Measurements from ENCODE around the gene IFRD2. TPM values are rescaled to one million over a fixed set of nuclear protein-coding genes. Genes with fewer than 3 reads are reported as not detected.
A peak's percentile ranks its signal among the peaks of the same experiment; 100 is the strongest.

The IFRD2 gene
- total RNA-seq, 1 experiment from 2014 or later, result 111 TPM

DNA sequence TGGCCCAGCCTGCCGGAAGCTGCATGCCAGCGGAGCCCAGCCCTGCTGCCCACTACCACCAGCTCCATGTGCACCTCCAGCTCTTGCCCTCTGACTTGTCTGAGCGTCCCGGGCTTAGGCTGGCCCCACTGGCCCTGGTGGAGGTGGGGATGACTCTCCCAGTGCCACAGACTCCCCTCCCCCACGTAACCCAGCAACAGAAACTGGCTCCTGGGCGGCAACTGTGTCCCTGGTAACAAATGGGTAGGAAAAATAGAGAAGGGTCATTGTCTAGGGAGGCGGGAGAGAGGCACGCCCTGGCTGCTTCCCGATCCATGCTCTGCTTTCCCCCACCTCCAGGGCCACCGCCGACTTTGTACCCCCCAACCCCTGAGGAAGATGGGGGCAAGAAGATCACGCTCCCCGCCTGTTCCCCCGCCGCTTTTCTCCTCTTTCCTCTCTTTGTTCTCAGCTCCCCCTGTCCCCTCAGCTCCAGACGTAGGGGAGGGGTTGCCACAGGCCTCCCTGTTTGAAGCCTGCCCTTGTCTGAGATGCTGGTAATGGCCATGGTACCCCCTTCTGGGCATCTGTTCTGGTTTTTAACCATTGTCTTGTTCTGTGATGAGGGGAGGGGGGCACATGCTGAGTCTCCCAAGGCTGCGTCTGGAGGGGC lies 34.1 kb downstream of the IFRD2 start:
- Histone ChIP-seq H3K4me3 (ENCODE audit: low read depth in 2 of 2, low read length in 2 of 2) (no peak overlapping the region), H3K27ac (ENCODE audit: low read length) (no peak overlapping the region), H3K9me3 (ENCODE audit: control insufficient read depth, insufficient read depth, low read depth, low read length) (no peaks in the 10 kb centered on the region), H3K27me3 (ENCODE audit: control insufficient read depth, insufficient read depth, low read length) (no peaks in the 10 kb centered on the region), H3K4me1 (ENCODE audit: control insufficient read depth, insufficient read depth, low read length) (peaks cover 9% of the 10 kb centered on the region), H3K36me3 (ENCODE audit: control insufficient read depth, insufficient read depth, low read length) (no peaks in the 10 kb centered on the region)
- in situ Hi-C loops (cut with HindIII; ENCODE audit: low pct_unique_long_range_greater_than_20kb, low sequenced_read_pairs) (no loop called here), intact Hi-C loops (cut with micrococcal nuclease; ENCODE audit: unreplicated experiment) (no loop called here)
- ChIA-PET CTCF (no interaction called here), POLR2A (no interaction called here)
- BruUV-seq (replicated peaks), result no TSS peak
- no peak for TF ChIP-seq SIN3A (IDR thresholded peaks at IDR 0.05; ENCODE audit: borderline replicate concordance, insufficient read depth, low read depth, low read length)
- TF ChIP-seq TCF7L2 (IDR thresholded peaks at IDR 0.05; ENCODE audit: low read depth, low read length), result no peak
- TF ChIP-seq, protein P1, sequence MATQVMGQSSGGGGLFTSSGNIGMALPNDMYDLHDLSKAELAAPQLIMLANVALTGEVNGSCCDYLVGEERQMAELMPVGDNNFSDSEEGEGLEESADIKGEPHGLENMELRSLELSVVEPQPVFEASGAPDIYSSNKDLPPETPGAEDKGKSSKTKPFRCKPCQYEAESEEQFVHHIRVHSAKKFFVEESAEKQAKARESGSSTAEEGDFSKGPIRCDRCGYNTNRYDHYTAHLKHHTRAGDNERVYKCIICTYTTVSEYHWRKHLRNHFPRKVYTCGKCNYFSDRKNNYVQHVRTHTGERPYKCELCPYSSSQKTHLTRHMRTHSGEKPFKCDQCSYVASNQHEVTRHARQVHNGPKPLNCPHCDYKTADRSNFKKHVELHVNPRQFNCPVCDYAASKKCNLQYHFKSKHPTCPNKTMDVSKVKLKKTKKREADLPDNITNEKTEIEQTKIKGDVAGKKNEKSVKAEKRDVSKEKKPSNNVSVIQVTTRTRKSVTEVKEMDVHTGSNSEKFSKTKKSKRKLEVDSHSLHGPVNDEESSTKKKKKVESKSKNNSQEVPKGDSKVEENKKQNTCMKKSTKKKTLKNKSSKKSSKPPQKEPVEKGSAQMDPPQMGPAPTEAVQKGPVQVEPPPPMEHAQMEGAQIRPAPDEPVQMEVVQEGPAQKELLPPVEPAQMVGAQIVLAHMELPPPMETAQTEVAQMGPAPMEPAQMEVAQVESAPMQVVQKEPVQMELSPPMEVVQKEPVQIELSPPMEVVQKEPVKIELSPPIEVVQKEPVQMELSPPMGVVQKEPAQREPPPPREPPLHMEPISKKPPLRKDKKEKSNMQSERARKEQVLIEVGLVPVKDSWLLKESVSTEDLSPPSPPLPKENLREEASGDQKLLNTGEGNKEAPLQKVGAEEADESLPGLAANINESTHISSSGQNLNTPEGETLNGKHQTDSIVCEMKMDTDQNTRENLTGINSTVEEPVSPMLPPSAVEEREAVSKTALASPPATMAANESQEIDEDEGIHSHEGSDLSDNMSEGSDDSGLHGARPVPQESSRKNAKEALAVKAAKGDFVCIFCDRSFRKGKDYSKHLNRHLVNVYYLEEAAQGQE (IDR thresholded peaks at IDR 0.05; ENCODE audit: insufficient read depth in 1 of 2, low read depth in 2 of 2, low read length in 1 of 2), result no peak
- no peak for TF ChIP-seq POLR2AphosphoS5 (IDR thresholded peaks at IDR 0.05; ENCODE audit: low read depth, low read length)
- TF ChIP-seq, protein P2, sequence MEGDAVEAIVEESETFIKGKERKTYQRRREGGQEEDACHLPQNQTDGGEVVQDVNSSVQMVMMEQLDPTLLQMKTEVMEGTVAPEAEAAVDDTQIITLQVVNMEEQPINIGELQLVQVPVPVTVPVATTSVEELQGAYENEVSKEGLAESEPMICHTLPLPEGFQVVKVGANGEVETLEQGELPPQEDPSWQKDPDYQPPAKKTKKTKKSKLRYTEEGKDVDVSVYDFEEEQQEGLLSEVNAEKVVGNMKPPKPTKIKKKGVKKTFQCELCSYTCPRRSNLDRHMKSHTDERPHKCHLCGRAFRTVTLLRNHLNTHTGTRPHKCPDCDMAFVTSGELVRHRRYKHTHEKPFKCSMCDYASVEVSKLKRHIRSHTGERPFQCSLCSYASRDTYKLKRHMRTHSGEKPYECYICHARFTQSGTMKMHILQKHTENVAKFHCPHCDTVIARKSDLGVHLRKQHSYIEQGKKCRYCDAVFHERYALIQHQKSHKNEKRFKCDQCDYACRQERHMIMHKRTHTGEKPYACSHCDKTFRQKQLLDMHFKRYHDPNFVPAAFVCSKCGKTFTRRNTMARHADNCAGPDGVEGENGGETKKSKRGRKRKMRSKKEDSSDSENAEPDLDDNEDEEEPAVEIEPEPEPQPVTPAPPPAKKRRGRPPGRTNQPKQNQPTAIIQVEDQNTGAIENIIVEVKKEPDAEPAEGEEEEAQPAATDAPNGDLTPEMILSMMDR (IDR thresholded peaks at IDR 0.05), result no peak
- no peak for DNase-seq (ENCODE audit: low read depth, low spot score)
- no peak for ATAC-seq

DNA sequence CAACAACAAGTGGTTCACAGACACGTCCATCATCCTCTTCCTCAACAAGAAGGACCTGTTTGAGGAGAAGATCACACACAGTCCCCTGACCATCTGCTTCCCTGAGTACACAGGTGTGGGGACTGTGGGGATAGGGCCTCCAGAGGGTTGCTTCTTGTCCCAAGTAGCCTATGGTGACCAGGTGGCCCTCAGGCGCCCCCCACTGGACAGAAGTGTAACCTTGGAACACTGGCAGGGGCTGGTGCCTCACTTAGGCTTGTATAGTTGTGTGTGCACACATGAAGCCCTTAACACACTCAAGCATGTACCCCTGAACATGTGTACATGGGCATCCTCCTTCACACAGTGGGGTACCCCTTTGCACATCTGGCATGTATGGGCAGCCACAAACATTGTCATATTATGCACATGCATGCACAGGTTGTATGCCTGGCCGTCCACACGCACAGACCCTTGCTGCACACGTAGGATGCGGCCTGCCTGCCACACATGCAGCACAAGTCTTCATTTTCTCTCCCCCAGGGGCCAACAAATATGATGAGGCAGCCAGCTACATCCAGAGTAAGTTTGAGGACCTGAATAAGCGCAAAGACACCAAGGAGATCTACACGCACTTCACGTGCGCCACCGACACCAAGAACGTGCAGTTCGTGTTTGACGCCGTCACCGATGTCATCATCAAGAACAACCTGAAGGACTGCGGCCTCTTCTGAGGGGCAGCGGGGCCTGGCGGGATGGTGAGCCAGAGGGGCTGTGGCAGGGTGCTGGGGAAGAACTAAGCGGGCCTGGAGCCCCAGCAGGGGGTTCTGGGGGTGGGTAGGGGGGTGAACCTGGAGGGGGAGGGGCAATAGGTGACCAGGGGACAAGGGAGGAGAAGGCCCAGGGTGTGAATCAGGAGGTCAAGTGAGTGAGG lies 35.0 kb downstream of the IFRD2 start:
- Histone ChIP-seq H3K36me3 (ENCODE audit: control insufficient read depth, insufficient read depth, low read length) (no peaks in the 10 kb centered on the region), H3K4me3 (ENCODE audit: low read depth in 2 of 2, low read length in 2 of 2) (no peak overlapping the region), H3K27ac (ENCODE audit: low read length) (no peak overlapping the region), H3K9me3 (ENCODE audit: control insufficient read depth, insufficient read depth, low read depth, low read length) (no peaks in the 10 kb centered on the region), H3K27me3 (ENCODE audit: control insufficient read depth, insufficient read depth, low read length) (no peaks in the 10 kb centered on the region), H3K4me1 (ENCODE audit: control insufficient read depth, insufficient read depth, low read length) (peaks cover 9% of the 10 kb centered on the region)
- 0 out of 2 replicates have a peak, but pooled peaks have one; percentile 24 for ATAC-seq
- BruUV-seq (replicated peaks), result no TSS peak
- POLR2A ChIA-PET, result no interaction called here
- CTCF ChIA-PET, result interaction anchor here (0.5 to 0.6 kb wide), 2 partner anchors 14 to 1219 kb away, joined by 4 to 7 read pairs; no protein-coding TSS in a partner anchor
- intact Hi-C loops (cut with micrococcal nuclease; ENCODE audit: unreplicated experiment) (no loop called here), in situ Hi-C loops (cut with HindIII; ENCODE audit: low pct_unique_long_range_greater_than_20kb, low sequenced_read_pairs) (no loop called here)
- TF ChIP-seq SIN3A (IDR thresholded peaks at IDR 0.05; ENCODE audit: borderline replicate concordance, insufficient read depth, low read depth, low read length), result no peak
- TF ChIP-seq POLR2AphosphoS5 (IDR thresholded peaks at IDR 0.05; ENCODE audit: low read depth, low read length), result no peak
- TF ChIP-seq, protein P2 (IDR thresholded peaks at IDR 0.05), result peak; percentile 29
- no peak for TF ChIP-seq TCF7L2 (IDR thresholded peaks at IDR 0.05; ENCODE audit: low read depth, low read length)
- DNase-seq (ENCODE audit: low read depth, low spot score), result no peak

All from Panc1 (cell line).